Uterus (tissue), 4 donors: Measurements from ENCODE around the gene TBPL2. TPM values are rescaled to one million over a fixed set of nuclear protein-coding genes. Genes with fewer than 3 reads are reported as not detected.

Experiments
- DNase-seq, 2 donors: peaks; one replicate each; pipeline ENCODE4 v3.0.0-alpha.2; 2019 to 2020
- H3K27ac ChIP-seq, 2 donors: fragments of 200-600 bp; sonication (generic); 1 replicate in 1 of 2; 2 replicates in 1 of 2; pipeline ENCODE4 v1.5.1; 2016 to 2018
- H3K27me3 ChIP-seq, 2 donors: fragments of 200-600 bp; sonication (generic); one replicate each; pipeline ENCODE4 v1.5.1; 2018 to 2019; ENCODE audit warnings: control low read depth in 1 of 2
- H3K36me3 ChIP-seq, 2 donors: fragments of 200-600 bp; sonication (generic); one replicate each; pipeline ENCODE4 v1.5.1; 2019; ENCODE audit warnings: control low read depth in 1 of 2
- H3K4me1 ChIP-seq, 2 donors: fragments of 200-600 bp; sonication (generic); one replicate each; pipeline ENCODE4 v1.5.1; 2018 to 2019; ENCODE audit warnings: control low read depth in 1 of 2
- H3K4me3 ChIP-seq, 2 donors: fragments of 200-600 bp; sonication (generic); 1 replicate in 1 of 2; 2 replicates in 1 of 2; pipeline ENCODE4 v1.5.1; 2018 to 2019; ENCODE audit warnings: mild to moderate bottlenecking in 1 of 2
- H3K9me3 ChIP-seq, 2 donors: fragments of 200-600 bp; sonication (generic); one replicate each; pipeline ENCODE4 v1.5.1; 2019; ENCODE audit warnings: control low read depth in 1 of 2
- CTCF ChIP-seq, 4 experiments: fragments of 200-600 bp in 2 of 4; fragments of 450-650 bp in 2 of 4; sonication (generic) in 2 of 4; IDR thresholded peaks; one replicate each; pipeline ENCODE4 v1.5.1; 2016 to 2019; ENCODE audit warnings: antibody characterized with exemption in 4 of 4, mild to moderate bottlenecking in 2 of 4, moderate library complexity in 1 of 4
- POLR2A ChIP-seq, 2 donors: fragments of 450-650 bp; IDR thresholded peaks; one replicate each; pipeline ENCODE4 v1.6.1; 2016; ENCODE audit warnings: antibody characterized with exemption in 2 of 2, mild to moderate bottlenecking in 1 of 2, moderate library complexity in 1 of 2
- intact Hi-C: fragments of 100-400 bp; cut with DNase I; formaldehyde crosslinking; loops from one replicate; pipeline ENCODE4 v1.15.1; 2023; ENCODE audit warnings: low total_unique reads
- total RNA-seq, 4 donors: library from RNA; depleted of rRNA in 3 of 4; stranded (reverse); fragments of >200 nt in 3 of 4; gene quantifications; one replicate each; pipeline versions ENCODE4 v1.1.0 to v1.2.4, GENCODE V29; 2014 to 2023
- donor health status: DM: yes; HTN: yes; CAD: no.

Gene TBPL2
- total RNA-seq, 4 donors from 2014 or later = not detected

- TF ChIP-seq CTCF (IDR thresholded peaks at IDR 0.05) = no peak
- TF ChIP-seq POLR2A (IDR thresholded peaks at IDR 0.05) = no peak
- Histone ChIP-seq H3K27ac (no peak overlapping the region), H3K9me3 (no peaks in the 10 kb centered on the region), H3K4me3 (no peak overlapping the region), H3K27me3 (no peaks in the 10 kb centered on the region), H3K4me1 (no peaks in the 10 kb centered on the region), H3K36me3 (no peaks in the 10 kb centered on the region)
- intact Hi-C loops = no loop called here
- DNase-seq = no peak
Observed at GRCh38 chr14:55450124-55450523, 9.7 kb upstream of the TBPL2 start.

- no peak for DNase-seq
- H3K9me3 ChIP-seq = no peaks in the 10 kb centered on the region
- H3K36me3 ChIP-seq = no peaks in the 10 kb centered on the region
- H3K27me3 ChIP-seq = no peaks in the 10 kb centered on the region
- TF ChIP-seq CTCF (IDR thresholded peaks at IDR 0.05) = no peak
- TF ChIP-seq POLR2A (IDR thresholded peaks at IDR 0.05) = no peak
- H3K4me1 ChIP-seq = no peaks in the 10 kb centered on the region
- intact Hi-C loops = no loop called here
- no peak overlapping the region for H3K4me3 ChIP-seq
- no peak overlapping the region for H3K27ac ChIP-seq
Observed at GRCh38 chr14:55449116-55449515, 8.7 kb upstream of the TBPL2 start.

- peak in 1 of 2 donors; percentile 43 for DNase-seq
- no peaks in the 10 kb centered on the region for H3K36me3 ChIP-seq
- no peak overlapping the region for H3K4me3 ChIP-seq
- no peaks in the 10 kb centered on the region for H3K9me3 ChIP-seq
- no peaks in the 10 kb centered on the region for H3K4me1 ChIP-seq
- no peaks in the 10 kb centered on the region for H3K27me3 ChIP-seq
- intact Hi-C loops = no loop called here
- TF ChIP-seq CTCF (IDR thresholded peaks at IDR 0.05) (no peak), POLR2A (IDR thresholded peaks at IDR 0.05) (no peak)
- H3K27ac ChIP-seq = no peak overlapping the region
Observed at GRCh38 chr14:55448141-55448614, 7.8 kb upstream of the TBPL2 start.

- H3K4me3 ChIP-seq = no peak overlapping the region
- H3K27ac ChIP-seq = no peak overlapping the region
- H3K4me1 ChIP-seq = no peaks in the 10 kb centered on the region
- no peaks in the 10 kb centered on the region for H3K36me3 ChIP-seq
- H3K9me3 ChIP-seq = no peaks in the 10 kb centered on the region
- TF ChIP-seq CTCF (IDR thresholded peaks at IDR 0.05) (no peak), POLR2A (IDR thresholded peaks at IDR 0.05) (no peak)
- intact Hi-C loops = no loop called here
- DNase-seq = no peak
- no peaks in the 10 kb centered on the region for H3K27me3 ChIP-seq
Observed at GRCh38 chr14:55446833-55447232, 6.4 kb upstream of the TBPL2 start.

GRCh38 chr14:55446127-55446736, 5.8 kb upstream of the TBPL2 start:
- Histone ChIP-seq H3K4me1 (no peaks in the 10 kb centered on the region), H3K27ac (no peak overlapping the region), H3K9me3 (no peaks in the 10 kb centered on the region), H3K4me3 (no peak overlapping the region), H3K27me3 (no peaks in the 10 kb centered on the region), H3K36me3 (no peaks in the 10 kb centered on the region)
- intact Hi-C loops = no loop called here
- DNase-seq = peak in 1 of 2 donors; percentile 48
- no peak for TF ChIP-seq POLR2A (IDR thresholded peaks at IDR 0.05)
- peak; percentile 34 to 53 (median 44) for TF ChIP-seq CTCF (IDR thresholded peaks at IDR 0.05)
